NCI-H1694 (cell line): ENCODE measurements around the gene GRAMD2B.
"Not testable (repeated sequence)": the region's sequence is repeated elsewhere in the genome, so short reads cannot be mapped to it uniquely, and the experiment has no call there.

Experiments used
- DNase-seq: peaks from one replicate; lab custom pipeline; 2025; lab: John Stamatoyannopoulos, UW

Gene GRAMD2B

GRCh38 chr5:126413856-126414255, 9.4 kb upstream of the GRAMD2B start:
- DNase-seq, result no peak

DNA sequence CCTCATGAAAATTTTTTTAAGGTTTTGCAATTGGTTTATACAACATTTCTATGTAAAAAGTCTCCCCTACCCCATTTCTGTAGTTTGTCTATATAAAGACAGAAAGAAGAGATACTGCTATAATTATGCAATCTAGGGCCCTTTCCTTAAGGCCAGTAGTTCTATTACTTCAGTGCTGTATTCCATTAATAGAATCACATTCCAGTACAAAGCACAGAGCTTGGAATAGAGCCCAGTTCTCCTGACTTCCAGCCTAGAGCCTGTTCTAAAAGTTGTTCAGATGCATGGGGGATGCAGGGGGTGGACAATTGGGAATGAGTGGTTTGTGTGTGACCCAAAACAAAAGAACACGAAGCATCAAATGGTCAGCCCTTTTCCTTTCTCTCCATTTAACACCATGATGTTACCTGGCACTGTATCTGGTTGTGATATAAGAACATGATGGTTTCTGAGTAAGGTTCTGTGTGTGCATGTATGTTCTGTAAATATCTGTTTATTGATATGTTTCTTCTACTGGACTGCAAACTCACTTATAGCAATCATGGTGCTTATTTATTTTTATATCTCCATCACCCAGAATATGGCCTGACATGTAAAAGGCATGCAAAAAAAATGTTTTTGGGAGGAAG, 8.2 kb upstream of the GRAMD2B start:
- no peak for DNase-seq

GRCh38 chr5:126415789-126416188, 7.4 kb upstream of the GRAMD2B start:
- DNase-seq, result no peak

DNA sequence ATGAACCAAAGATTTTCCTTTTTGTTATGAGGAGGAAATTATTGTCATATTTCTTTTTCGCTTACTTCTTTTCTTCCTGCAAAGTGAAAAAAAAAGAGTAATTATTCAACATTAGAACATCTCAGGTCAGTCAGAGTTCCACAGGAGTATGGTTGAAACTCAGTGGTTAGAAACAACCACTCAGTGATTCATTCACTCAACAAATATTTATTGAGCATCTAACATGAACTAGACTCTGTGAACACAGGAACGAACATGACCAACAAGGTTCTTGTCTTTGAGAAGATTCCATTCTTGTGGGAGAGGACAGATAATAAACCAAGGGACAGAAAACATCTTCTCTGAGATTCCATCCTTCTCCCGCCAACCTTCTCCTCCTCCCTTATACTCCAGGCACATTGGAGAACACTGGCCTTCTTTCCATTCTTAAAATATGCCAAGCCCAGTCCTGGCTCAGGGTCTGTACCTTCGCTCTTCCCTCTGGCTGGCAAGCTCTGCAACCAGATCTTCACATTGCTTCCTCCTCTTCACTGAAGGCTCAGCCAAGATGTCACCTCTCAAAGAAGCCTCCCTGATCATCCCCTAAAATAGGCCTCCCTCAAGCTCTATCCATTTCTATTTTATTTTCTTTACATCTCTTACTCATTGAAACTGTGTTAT, 6.8 kb upstream of the GRAMD2B start:
- DNase-seq, result no peak

GRCh38 chr5:126417178-126417577, 6.0 kb upstream of the GRAMD2B start:
- DNase-seq, result no peak

DNA sequence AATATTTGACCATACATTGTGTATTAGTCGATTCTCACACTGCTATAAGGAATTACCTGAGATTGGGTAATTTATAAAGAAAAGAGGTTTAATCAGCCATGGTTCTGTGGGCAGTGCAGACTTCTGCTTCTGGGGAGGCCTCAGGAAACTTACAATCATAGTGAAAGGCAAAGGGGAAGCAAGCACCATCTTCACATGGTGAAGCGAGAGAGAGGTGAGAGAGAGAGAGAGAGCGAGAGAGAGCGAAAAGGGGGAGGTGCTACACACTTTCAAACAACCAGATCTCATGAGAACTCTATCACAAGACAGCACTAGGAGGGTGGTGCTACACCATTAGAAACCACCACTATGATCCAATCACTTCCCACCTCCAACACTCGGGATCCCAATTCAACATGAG, 4.1 kb upstream of the GRAMD2B start:
- DNase-seq, result no peak

GRCh38 chr5:126428421-126428820, 5.2 kb downstream of the GRAMD2B start:
- DNase-seq, result no peak

GRCh38 chr5:126430631-126431030, 7.4 kb downstream of the GRAMD2B start:
- no peak for DNase-seq

DNA sequence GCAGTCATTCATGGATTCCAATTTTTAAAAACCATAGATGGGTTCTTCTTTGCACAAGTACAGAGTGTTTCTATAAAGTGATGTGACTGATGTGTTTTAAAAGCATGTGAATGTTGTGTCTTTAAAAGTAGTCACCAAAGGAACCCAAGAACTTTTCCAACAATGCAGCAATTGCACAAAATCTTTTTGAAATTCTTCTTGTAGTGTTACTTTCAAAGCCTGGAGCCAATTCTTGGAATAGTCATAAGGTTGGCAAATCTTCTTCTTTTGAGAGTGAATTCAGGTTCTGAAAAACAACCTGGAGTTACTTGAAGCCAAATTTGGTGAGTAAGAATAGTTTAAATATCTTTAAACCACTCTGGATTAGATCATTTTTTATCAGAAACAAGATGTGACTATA, 10.5 kb downstream of the GRAMD2B start:
- DNase-seq, result no peak

- DNase-seq, result no peak
These were observed 12.1 kb downstream of the GRAMD2B start for GRCh38 chr5:126435261-126435660.

- no peak for DNase-seq
These were observed 12.5 kb downstream of the GRAMD2B start for GRCh38 chr5:126435714-126436113.

DNA sequence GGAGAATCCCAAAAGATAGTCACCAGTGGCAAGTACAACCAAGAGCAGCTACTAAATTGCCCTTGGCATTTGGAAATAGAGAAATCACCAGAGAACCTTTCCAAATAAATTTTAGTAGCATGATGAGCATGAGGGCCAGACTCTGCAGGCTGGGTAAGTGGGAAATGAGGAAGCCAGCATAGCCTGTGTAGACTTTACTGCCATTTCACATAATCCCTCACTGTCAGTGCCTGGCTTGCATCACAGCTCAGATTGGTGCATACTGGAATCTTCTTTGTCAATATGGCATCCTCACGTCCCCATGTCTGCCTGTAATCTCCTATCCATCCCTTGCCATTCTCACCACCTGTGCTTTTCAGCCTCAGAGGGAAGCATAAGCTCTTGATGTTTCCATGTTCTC, 14.5 kb downstream of the GRAMD2B start:
- DNase-seq, result no peak

GRCh38 chr5:126438267-126438666, 15.1 kb downstream of the GRAMD2B start:
- DNase-seq, result no peak

GRCh38 chr5:126438868-126439267, 15.7 kb downstream of the GRAMD2B start:
- no peak for DNase-seq

DNA sequence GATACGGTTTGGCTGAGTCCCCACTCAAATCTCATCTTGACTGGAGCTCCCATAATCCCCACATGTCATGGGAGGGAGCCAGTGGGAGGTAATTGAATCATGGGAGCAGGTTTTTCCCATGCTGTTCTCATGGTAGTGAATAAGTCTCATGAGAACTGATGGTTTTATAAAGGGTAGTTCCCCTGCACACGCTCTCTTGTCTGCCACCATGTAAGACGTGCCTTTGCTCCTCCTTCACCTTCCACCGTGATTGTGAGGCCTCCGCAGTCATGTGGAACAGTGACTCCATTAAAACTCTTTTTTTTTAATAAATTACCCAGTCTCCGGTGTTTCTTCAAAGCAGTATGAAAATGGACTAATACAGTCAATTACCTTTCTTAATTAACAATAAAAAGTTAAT, 16.5 kb downstream of the GRAMD2B start:
- not testable (repeated sequence) for DNase-seq

GRCh38 chr5:126441230-126441629, 18.0 kb downstream of the GRAMD2B start:
- no peak for DNase-seq

- no peak for DNase-seq
These were observed 20.2 kb downstream of the GRAMD2B start for GRCh38 chr5:126443374-126443851.

GRCh38 chr5:126444137-126444536, 20.9 kb downstream of the GRAMD2B start:
- DNase-seq, result no peak

DNA sequence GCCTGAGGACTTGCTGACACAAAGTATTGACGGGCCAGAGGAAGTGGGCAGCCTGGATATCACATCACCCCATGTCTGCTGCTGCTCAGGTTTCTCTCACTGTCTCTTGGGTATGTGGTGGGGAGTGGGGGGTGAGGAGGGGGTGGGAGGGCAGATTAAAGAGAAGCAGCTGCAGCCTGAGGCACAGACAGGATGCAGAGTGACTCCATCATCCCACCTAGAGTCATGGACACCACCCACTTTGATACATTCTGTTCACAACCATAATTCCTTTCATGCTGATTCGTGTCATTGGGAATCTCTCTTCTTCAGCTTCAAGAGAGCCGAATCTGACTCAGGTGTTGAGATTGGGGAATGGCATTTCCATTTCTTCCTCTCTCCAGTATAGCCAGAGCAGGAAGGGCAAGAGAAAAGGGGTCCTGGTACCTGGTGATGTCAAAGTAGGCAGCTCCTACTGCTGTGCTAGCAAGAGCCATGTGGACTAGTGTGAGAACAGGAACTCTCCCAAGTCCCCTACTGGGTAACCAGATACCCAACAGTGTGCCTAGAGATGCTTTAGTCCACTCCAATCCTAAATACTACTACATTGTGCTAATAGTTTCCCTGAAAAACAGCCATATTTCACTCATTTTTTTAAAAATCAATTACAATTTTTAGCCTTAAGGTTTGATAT, 22.4 kb downstream of the GRAMD2B start:
- DNase-seq, result no peak

GRCh38 chr5:126446498-126447224, 23.5 kb downstream of the GRAMD2B start:
- no peak for DNase-seq

GRCh38 chr5:126448720-126449119, 25.5 kb downstream of the GRAMD2B start:
- no peak for DNase-seq

GRCh38 chr5:126449751-126450271, 26.6 kb downstream of the GRAMD2B start:
- DNase-seq, result no peak
